Measurements from ENCODE around the gene TMEM98. TPM values are rescaled to one million over a fixed set of nuclear protein-coding genes. Genes with fewer than 3 reads are reported as not detected.
"Not testable (repeated sequence)": the region's sequence is repeated elsewhere in the genome, so short reads cannot be mapped to it uniquely, and the experiment has no call there.

Gene TMEM98
- total and polyA plus RNA-seq, 7 donors = 23.8 to 88.1 (median 59.5) TPM

- no peaks in the 10 kb centered on the region for H3K36me3 ChIP-seq
- no peak for DNase-seq
- no peak overlapping the region for H3K4me3 ChIP-seq
- H3K9me3 ChIP-seq = no peaks in the 10 kb centered on the region
- intact Hi-C loops (cut with DNase I) = no loop called here
- no peak for TF ChIP-seq CTCF (IDR thresholded peaks at IDR 0.05)
- TF ChIP-seq POLR2A (IDR thresholded peaks at IDR 0.05) = no peak
- TF ChIP-seq EP300 (IDR thresholded peaks at IDR 0.05) = no peak
- TF ChIP-seq POLR2AphosphoS5 (IDR thresholded peaks at IDR 0.05) = no peak
- no peak overlapping the region for H3K27ac ChIP-seq
- 15 to 37% methylated on average over 1 of the region's 1 CpG for WGBS, 2 donors
- H3K27me3 ChIP-seq = no peaks in the 10 kb centered on the region
- no peaks in the 10 kb centered on the region for H3K4me1 ChIP-seq
Observed at GRCh38 chr17:32971171-32971570, 43.2 kb downstream of the TMEM98 start.

GRCh38 chr17:32976131-32976530, 48.2 kb downstream of the TMEM98 start:
- intact Hi-C loops (cut with DNase I) = no loop called here
- 69 to 70% methylated on average over 4 of the region's 4 CpGs for WGBS, 2 donors
- TF ChIP-seq CTCF (IDR thresholded peaks at IDR 0.05) (no peak), POLR2A (IDR thresholded peaks at IDR 0.05) (no peak), EP300 (IDR thresholded peaks at IDR 0.05) (no peak), POLR2AphosphoS5 (IDR thresholded peaks at IDR 0.05) (no peak)

GRCh38 chr17:32976605-32977004, 48.7 kb downstream of the TMEM98 start:
- WGBS, 2 donors = 89 to 95% methylated on average over 1 of the region's 1 CpG
- Histone ChIP-seq H3K4me3 (no peak overlapping the region), H3K27me3 (no peaks in the 10 kb centered on the region), H3K27ac (no peak overlapping the region), H3K9me3 (peaks cover 0 to under 1% (median 0%) of the 10 kb centered on the region in 4 donors), H3K4me1 (no peaks in the 10 kb centered on the region), H3K36me3 (no peaks in the 10 kb centered on the region)
- TF ChIP-seq POLR2AphosphoS5 (IDR thresholded peaks at IDR 0.05) (no peak), EP300 (IDR thresholded peaks at IDR 0.05) (no peak), POLR2A (IDR thresholded peaks at IDR 0.05) (no peak), CTCF (IDR thresholded peaks at IDR 0.05) (no peak)
- intact Hi-C loops (cut with DNase I) = no loop called here
- DNase-seq = no peak

More at GRCh38 chr17:32976131-32976530, 48.2 kb downstream of the TMEM98 start:
- H3K4me3 ChIP-seq = no peak overlapping the region
- H3K9me3 ChIP-seq = no peaks in the 10 kb centered on the region
- DNase-seq = no peak
- H3K4me1 ChIP-seq = no peaks in the 10 kb centered on the region
- no peaks in the 10 kb centered on the region for H3K27me3 ChIP-seq
- H3K36me3 ChIP-seq = no peaks in the 10 kb centered on the region
- no peak overlapping the region for H3K27ac ChIP-seq

GRCh38 chr17:32980230-32980629, 52.3 kb downstream of the TMEM98 start:
- Histone ChIP-seq H3K4me1 (no peaks in the 10 kb centered on the region), H3K36me3 (no peaks in the 10 kb centered on the region), H3K4me3 (no peak overlapping the region), H3K27me3 (no peaks in the 10 kb centered on the region), H3K27ac (no peak overlapping the region), H3K9me3 (peaks cover 0 to 2% (median 0%) of the 10 kb centered on the region in 4 donors)
- TF ChIP-seq EP300 (IDR thresholded peaks at IDR 0.05) (no peak), POLR2A (IDR thresholded peaks at IDR 0.05) (no peak), CTCF (IDR thresholded peaks at IDR 0.05) (no peak), POLR2AphosphoS5 (IDR thresholded peaks at IDR 0.05) (no peak)
- 82 to 92% methylated on average over 2 of the region's 2 CpGs for WGBS, 2 donors
- DNase-seq = no peak
- intact Hi-C loops (cut with DNase I) = no loop called here

- H3K27ac ChIP-seq; intact Hi-C loops (cut with DNase I); H3K36me3 ChIP-seq; H3K4me3 ChIP-seq; H3K9me3 ChIP-seq; H3K27me3 ChIP-seq; H3K4me1 ChIP-seq; DNase-seq: not testable (repeated sequence)
- whole genome bisulfite sequencing, 2 donors = 64 to 76% methylated on average over 3 of the region's 3 CpGs
Observed at GRCh38 chr17:32981611-32982010, 53.7 kb downstream of the TMEM98 start.

All from sigmoid colon (tissue), 7 donors.